K562 (cell line): ENCODE data around the gene RAD50. TPM values are rescaled to one million over a fixed set of nuclear protein-coding genes. Genes with fewer than 3 reads are reported as not detected.

Source experiments
- ARID4B ChIP-seq: sonication (generic); formaldehyde crosslinking; IDR thresholded peaks from 2 replicates; pipeline ENCODE4 v1.8.0; 2022; ENCODE audit warnings: mild to moderate bottlenecking, missing genetic modification reagents
- CC2D1A ChIP-seq: fragments of 450-650 bp; IDR thresholded peaks from 2 replicates; pipeline ENCODE4 v1.6.1; 2017; ENCODE audit warnings: mild to moderate bottlenecking
- E2F4 ChIP-seq: sonication (generic); formaldehyde crosslinking; IDR thresholded peaks from 2 replicates; pipeline ENCODE4 v1.8.0; 2022; ENCODE audit warnings: mild to moderate bottlenecking, low read depth, missing genetic modification reagents
- ELK3 ChIP-seq: fragments of 450-650 bp; formaldehyde crosslinking; IDR thresholded peaks from 2 replicates; pipeline ENCODE4 v1.4.0; 2020; ENCODE audit warnings: mild to moderate bottlenecking
- ETS1 ChIP-seq: conservative IDR thresholded peaks from 2 replicates; pipeline ENCODE4 v1.6.1; 2011; ENCODE audit warnings: low read depth, mild to moderate bottlenecking, low read length; ENCODE audit not compliant: control insufficient read depth
- FOXA1 ChIP-seq: fragments of 450-650 bp; IDR thresholded peaks from 2 replicates; pipeline ENCODE4 v1.6.1; 2016; ENCODE audit warnings: mild to moderate bottlenecking, borderline replicate concordance
- GTF2A2 ChIP-seq: IDR thresholded peaks from 2 replicates; pipeline ENCODE4 v1.6.1; 2016; ENCODE audit warnings: mild to moderate bottlenecking, missing genetic modification characterization, missing compliant biosample characterization
- NR3C1 ChIP-seq: sonication (generic); formaldehyde crosslinking; IDR thresholded peaks from 2 replicates; pipeline ENCODE4 v1.8.1; 2022; ENCODE audit warnings: missing genetic modification reagents
- PHF8 ChIP-seq: fragments of 200-600 bp; sonication (generic); IDR thresholded peaks from 2 replicates; pipeline ENCODE4 v1.6.1; 2012; ENCODE audit warnings: mixed run types, mild to moderate bottlenecking, inconsistent platforms, low read length, moderate library complexity, borderline replicate concordance
- POLR2G ChIP-seq: fragments of 200-400 bp; formaldehyde crosslinking; IDR thresholded peaks from 2 replicates; pipeline ENCODE4 v1.6.1; 2017; ENCODE audit warnings: low read depth, mild to moderate bottlenecking, antibody characterized with exemption, low read length, moderate library complexity
- POLR3G ChIP-seq: IDR thresholded peaks from 2 replicates; pipeline ENCODE4 v1.6.1; 2011; ENCODE audit not compliant: insufficient read length, insufficient replicate concordance; ENCODE audit errors: extremely low read depth
- ZBTB1 ChIP-seq: sonication (generic); formaldehyde crosslinking; IDR thresholded peaks from 2 replicates; pipeline ENCODE4 v1.8.1; 2023; ENCODE audit warnings: missing genetic modification reagents, low read depth, mild to moderate bottlenecking, borderline replicate concordance
- ZBTB2 ChIP-seq: fragments of 450-650 bp; IDR thresholded peaks from 2 replicates; pipeline ENCODE4 v1.6.1; 2016; ENCODE audit warnings: antibody characterized with exemption
- ZNF408 ChIP-seq: fragments of 250-450 bp; sonication (Bioruptor Pico); IDR thresholded peaks from 2 replicates; pipeline ENCODE4 v1.4.0; 2020; ENCODE audit warnings: low read depth, mild to moderate bottlenecking, moderate library complexity
- ZNF41 ChIP-seq: fragments of 250-450 bp; sonication (Bioruptor Pico); conservative IDR thresholded peaks from 2 replicates; pipeline ENCODE4 v1.4.0; 2020; ENCODE audit warnings: mild to moderate bottlenecking
- ZSCAN32 ChIP-seq: fragments of 450-650 bp; formaldehyde crosslinking; IDR thresholded peaks from 2 replicates; pipeline ENCODE4 v1.4.0; 2020; ENCODE audit warnings: mild to moderate bottlenecking, moderate library complexity
- polyA plus RNA-seq, 8 experiments: library from polyadenylated mRNA; depleted of rRNA in 4 of 8; stranded (reverse) in 5 of 8; unstranded in 3 of 8; fragments of >200 nt; fragmentation: Nextera tagmentation in 2 of 8; fragmentation: Illumina TruSeq in 1 of 8; extraction: Ambion mirVana in 2 of 8; extraction: Trizol in 1 of 8; gene quantifications; 2 replicates each; pipeline versions ENCODE4 v1.2.1 to v1.2.3, GENCODE V29; 2011 to 2014; ENCODE audit warnings: inconsistent platforms in 1 of 8, missing spikeins in 1 of 8
- total RNA-seq, 7 experiments: library from RNA; depleted of rRNA in 6 of 7; stranded (reverse); fragments of >200 nt in 6 of 7; fragmentation: Illumina TruSeq in 2 of 7; extraction: Trizol in 2 of 7; gene quantifications; 2 replicates each; pipeline versions ENCODE4 v1.2.1 to v1.2.3, GENCODE V29; 2011 to 2021; ENCODE audit warnings: low replicate concordance in 1 of 7

RAD50 gene
- total and polyA plus RNA-seq, 9 of the 15 experiments (the other 6 are each of a cell fraction or from before 2014, with no cell fraction given) = 15.3 to 74.2 (median 44.1) TPM

GRCh38 chr5:132662925-132663770, 106.4 kb downstream of the RAD50 start (continued):
- TF ChIP-seq ELK3 (CRISPR knock-in tag) = no peak
- TF ChIP-seq CC2D1A = no peak
- no peak for TF ChIP-seq ZBTB2
- no peak for TF ChIP-seq NR3C1 (CRISPR knock-in tag)
- TF ChIP-seq ZNF41 (CRISPR knock-in tag) = no peak
- no peak for TF ChIP-seq FOXA1
- TF ChIP-seq PHF8 = no peak; the same call in 1 of the 2 replicates
- no peak for TF ChIP-seq ETS1
- no peak for TF ChIP-seq ZNF408 (CRISPR knock-in tag)
- TF ChIP-seq ARID4B (CRISPR knock-in tag) = 0 out of 2 replicates have a peak, but pooled peaks have one; percentile 24
- TF ChIP-seq GTF2A2 (tag) = 0 out of 2 replicates have a peak, but pooled peaks have one; percentile 46
- no peak for TF ChIP-seq ZBTB1 (CRISPR knock-in tag)
- no peak; the same call in 1 of the 2 replicates for TF ChIP-seq ZSCAN32
- TF ChIP-seq POLR2G = peak; percentile 38; the same call in 1 of the 2 replicates
- no peak for TF ChIP-seq E2F4 (CRISPR knock-in tag)
- TF ChIP-seq POLR3G = no peak
